Breast epithelium (tissue), 4 donors: ENCODE data around the gene ELOVL6. TPM values are rescaled to one million over a fixed set of nuclear protein-coding genes. Genes with fewer than 3 reads are reported as not detected.
"Not testable (repeated sequence)": the region's sequence is repeated elsewhere in the genome, so short reads cannot be mapped to it uniquely, and the experiment has no call there.

Experiments
- DNase-seq, 2 donors: peaks; one replicate each; pipeline ENCODE4 v3.0.0-alpha.2; 2019; ENCODE audit warnings: low spot score in 2 of 2
- H3K27ac ChIP-seq, 2 donors: fragments of 200-600 bp; sonication (generic) in 1 of 2; one replicate each; pipeline ENCODE4 v1.5.1; 2016 to 2019; ENCODE audit warnings: mild to moderate bottlenecking in 1 of 2
- H3K27me3 ChIP-seq, 2 donors: fragments of 200-600 bp; sonication (generic) in 1 of 2; one replicate each; pipeline versions ENCODE4 v1.5.1 to v1.6.0; 2017 to 2019; ENCODE audit warnings: control low read depth in 1 of 2, mild to moderate bottlenecking in 1 of 2
- H3K36me3 ChIP-seq: fragments of 200-600 bp; one replicate; pipeline ENCODE4 v1.5.1; 2019
- H3K4me1 ChIP-seq, 2 donors: fragments of 200-600 bp; sonication (generic); one replicate each; pipeline ENCODE4 v1.5.1; 2016 to 2019; ENCODE audit warnings: control low read depth in 1 of 2
- H3K4me3 ChIP-seq, 3 donors: fragments of 200-600 bp; sonication (generic); 1 replicate in 2 of 3; 2 replicates in 1 of 3; pipeline ENCODE4 v1.5.1; 2016 to 2019; ENCODE audit warnings: mild to moderate bottlenecking in 3 of 3, moderate library complexity in 2 of 3
- H3K9me3 ChIP-seq, 2 donors: fragments of 200-600 bp; sonication (generic) in 1 of 2; one replicate each; pipeline ENCODE4 v1.5.1; 2016 to 2019; ENCODE audit warnings: control low read depth in 1 of 2
- POLR2A ChIP-seq: fragments of 450-650 bp; IDR thresholded peaks from one replicate; pipeline ENCODE4 v1.6.1; 2016; ENCODE audit warnings: antibody characterized with exemption, mild to moderate bottlenecking, moderate library complexity
- POLR2AphosphoS5 ChIP-seq, 3 donors: sonication (generic); formaldehyde crosslinking; IDR thresholded peaks; one replicate each; pipeline ENCODE4 v1.6.1; 2017; ENCODE audit warnings: antibody characterized with exemption in 3 of 3
- intact Hi-C: fragments of 100-400 bp; cut with DNase I; formaldehyde crosslinking; loops from one replicate; pipeline ENCODE4 v1.15.1; 2023; ENCODE audit warnings: low total_unique reads
- total RNA-seq, 3 donors: library from RNA; depleted of rRNA; stranded (reverse); fragments of >200 nt; gene quantifications; one replicate each; pipeline ENCODE4 v1.1.0, GENCODE V29; 2016
- TF ChIP-seq, protein P1 (sequence below), 3 donors: fragments of 450-650 bp; IDR thresholded peaks; one replicate each; pipeline ENCODE4 v1.5.1; 2016 to 2017; ENCODE audit warnings: antibody characterized with exemption in 3 of 3, mild to moderate bottlenecking in 3 of 3, moderate library complexity in 3 of 3

ELOVL6 gene
- total RNA-seq, 3 donors from 2014 or later = 2.2 to 5.6 (median 4.1) TPM

DNA sequence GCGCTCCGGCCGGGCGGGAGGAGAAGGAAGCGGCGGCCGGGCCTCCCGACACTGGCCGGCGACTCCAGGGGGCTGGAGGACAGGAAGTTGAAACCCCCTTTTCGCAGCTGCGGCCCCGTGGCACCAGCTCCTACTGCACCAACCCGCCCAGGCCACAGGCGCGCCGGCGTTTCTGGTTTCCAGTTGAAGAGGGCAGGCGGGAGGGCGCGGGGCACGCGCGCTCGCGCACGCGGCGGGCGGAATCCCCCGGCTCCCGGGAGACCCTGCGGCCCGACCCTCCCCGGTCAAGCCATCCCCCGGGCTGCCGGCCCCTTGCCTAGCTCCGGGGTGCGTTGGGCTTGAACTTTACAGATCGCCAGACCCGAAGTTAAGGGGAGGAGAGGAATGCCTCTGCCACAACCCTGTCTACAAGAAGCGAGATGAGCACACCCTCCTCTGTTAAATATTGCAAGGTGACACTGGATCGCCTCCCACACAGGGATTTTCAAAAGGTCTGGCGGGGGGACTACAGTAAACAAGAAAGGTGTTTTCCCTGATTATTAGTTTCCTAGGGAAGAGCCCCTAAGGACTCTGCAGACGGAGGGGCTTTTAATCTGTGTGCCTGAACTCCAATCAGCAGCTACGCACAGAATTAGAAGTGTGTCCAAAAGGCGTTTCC lies 1.4 kb downstream of the ELOVL6 start:
- Histone ChIP-seq H3K4me3 (peak overlapping the region; percentile 86 to 91 (median 89)), H3K27me3 (no peaks in the 10 kb centered on the region), H3K9me3 (no peaks in the 10 kb centered on the region), H3K4me1 (no peaks in the 10 kb centered on the region), H3K36me3 (no peaks in the 10 kb centered on the region), H3K27ac (peak overlapping the region; percentile 87 to 91)
- intact Hi-C loops = no loop called here
- DNase-seq = peak; percentile 23 to 64
- TF ChIP-seq, protein P1, sequence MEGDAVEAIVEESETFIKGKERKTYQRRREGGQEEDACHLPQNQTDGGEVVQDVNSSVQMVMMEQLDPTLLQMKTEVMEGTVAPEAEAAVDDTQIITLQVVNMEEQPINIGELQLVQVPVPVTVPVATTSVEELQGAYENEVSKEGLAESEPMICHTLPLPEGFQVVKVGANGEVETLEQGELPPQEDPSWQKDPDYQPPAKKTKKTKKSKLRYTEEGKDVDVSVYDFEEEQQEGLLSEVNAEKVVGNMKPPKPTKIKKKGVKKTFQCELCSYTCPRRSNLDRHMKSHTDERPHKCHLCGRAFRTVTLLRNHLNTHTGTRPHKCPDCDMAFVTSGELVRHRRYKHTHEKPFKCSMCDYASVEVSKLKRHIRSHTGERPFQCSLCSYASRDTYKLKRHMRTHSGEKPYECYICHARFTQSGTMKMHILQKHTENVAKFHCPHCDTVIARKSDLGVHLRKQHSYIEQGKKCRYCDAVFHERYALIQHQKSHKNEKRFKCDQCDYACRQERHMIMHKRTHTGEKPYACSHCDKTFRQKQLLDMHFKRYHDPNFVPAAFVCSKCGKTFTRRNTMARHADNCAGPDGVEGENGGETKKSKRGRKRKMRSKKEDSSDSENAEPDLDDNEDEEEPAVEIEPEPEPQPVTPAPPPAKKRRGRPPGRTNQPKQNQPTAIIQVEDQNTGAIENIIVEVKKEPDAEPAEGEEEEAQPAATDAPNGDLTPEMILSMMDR (IDR thresholded peaks at IDR 0.05) = no peak
- no peak for TF ChIP-seq POLR2A
- no peak for TF ChIP-seq POLR2AphosphoS5 (IDR thresholded peaks at IDR 0.05)

GRCh38 chr4:110196206-110196870 lies 2.1 kb downstream of the ELOVL6 start:
- Histone ChIP-seq H3K36me3 (no peaks in the 10 kb centered on the region), H3K4me3 (peak overlapping the region; percentile 86 to 91 (median 89)), H3K4me1 (no peaks in the 10 kb centered on the region), H3K27ac (peak overlapping the region; percentile 87 to 91), H3K27me3 (no peaks in the 10 kb centered on the region), H3K9me3 (no peaks in the 10 kb centered on the region)
- intact Hi-C loops = no loop called here
- TF ChIP-seq, protein P1 (IDR thresholded peaks at IDR 0.05) = no peak
- TF ChIP-seq POLR2AphosphoS5 (IDR thresholded peaks at IDR 0.05) (no peak), POLR2A (no peak)
- no peak for DNase-seq

DNA sequence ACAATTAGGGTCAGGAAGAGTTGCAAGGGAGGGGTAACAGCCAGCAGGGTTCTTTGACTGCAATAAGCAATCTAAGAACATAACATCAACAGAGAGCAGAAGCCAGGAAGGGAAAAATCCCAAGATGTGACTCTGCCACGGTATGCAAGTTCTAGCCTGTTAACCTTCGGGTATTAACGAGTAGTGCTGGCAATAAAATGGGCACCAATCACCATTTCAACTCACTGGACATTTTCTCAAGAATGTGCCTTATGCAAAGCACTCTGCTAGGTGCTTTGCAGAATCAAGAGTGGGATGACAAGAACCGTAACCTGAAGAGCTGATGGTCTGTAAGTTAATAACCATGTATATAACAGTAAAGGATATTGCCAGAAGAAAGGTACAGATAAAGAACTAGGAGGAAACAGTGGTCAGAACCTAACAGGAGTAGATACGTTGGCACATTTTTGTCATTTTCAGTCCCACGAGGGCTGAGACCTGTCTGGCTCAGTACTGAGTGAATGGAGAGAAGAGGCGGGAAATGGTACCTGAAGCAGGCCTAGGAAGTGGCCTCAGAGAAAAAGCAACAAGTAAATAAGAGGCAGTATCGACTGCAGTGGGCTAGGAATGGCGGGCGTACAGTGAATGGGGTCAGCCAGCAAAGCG lies 2.7 kb downstream of the ELOVL6 start:
- no peaks in the 10 kb centered on the region for H3K9me3 ChIP-seq
- H3K27ac ChIP-seq = peak overlapping the region; percentile 87 to 91
- H3K27me3 ChIP-seq = no peaks in the 10 kb centered on the region
- no peaks in the 10 kb centered on the region for H3K36me3 ChIP-seq
- intact Hi-C loops = no loop called here
- TF ChIP-seq, protein P1 (IDR thresholded peaks at IDR 0.05) = no peak
- TF ChIP-seq POLR2A (no peak), POLR2AphosphoS5 (IDR thresholded peaks at IDR 0.05) (no peak)
- H3K4me1 ChIP-seq = no peaks in the 10 kb centered on the region
- DNase-seq = no peak
- H3K4me3 ChIP-seq = peak overlapping the region; percentile 86 to 91 (median 89)

DNA sequence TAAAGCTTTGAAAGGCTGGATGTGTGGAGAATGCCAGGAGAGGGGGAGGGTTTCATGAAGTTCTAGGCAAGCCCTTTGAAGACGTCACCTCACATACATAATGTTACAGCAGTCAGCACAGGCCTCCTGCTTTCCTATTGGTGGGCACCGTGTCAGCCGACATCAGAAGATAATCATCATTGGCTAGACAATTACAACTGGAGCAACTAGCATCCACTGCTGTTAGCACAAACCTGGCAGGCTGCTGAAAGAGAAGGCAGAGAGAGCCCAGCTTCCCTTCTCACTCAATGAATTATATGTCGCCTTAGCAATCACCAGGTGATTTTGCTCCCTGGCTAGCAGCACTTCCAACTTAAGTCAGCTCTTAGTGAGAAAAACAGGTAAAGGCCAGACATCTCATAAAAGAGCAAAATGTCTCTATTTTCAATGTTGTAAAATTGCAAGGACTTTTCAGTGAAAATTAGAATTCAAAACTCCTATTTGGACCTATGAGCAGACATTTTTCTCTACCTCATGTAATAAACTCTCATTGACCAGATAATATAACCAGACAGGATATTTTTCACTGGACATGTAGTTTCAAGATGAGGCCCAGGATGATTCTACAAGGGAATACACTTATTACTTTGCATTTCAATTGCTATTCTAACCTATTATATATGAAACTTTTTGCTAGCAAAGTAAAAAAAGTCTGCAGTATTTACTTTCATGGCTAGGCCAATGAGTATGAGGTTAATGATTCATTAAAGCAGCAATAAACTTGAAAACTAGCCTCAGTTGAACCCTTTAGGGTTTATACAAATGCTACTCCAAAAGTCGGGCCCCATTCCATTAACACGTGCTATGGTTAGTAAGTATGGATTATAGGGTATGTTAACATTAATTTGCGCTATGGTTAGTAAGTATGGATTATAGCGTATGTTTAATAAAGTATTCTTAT lies 4.3 kb downstream of the ELOVL6 start:
- Histone ChIP-seq H3K9me3 (no peaks in the 10 kb centered on the region), H3K27ac (no peak overlapping the region), H3K27me3 (no peaks in the 10 kb centered on the region), H3K4me1 (no peaks in the 10 kb centered on the region), H3K36me3 (no peaks in the 10 kb centered on the region), H3K4me3 (no peak overlapping the region)
- DNase-seq = peak; percentile 65 to 77
- intact Hi-C loops = no loop called here
- TF ChIP-seq POLR2A (no peak), POLR2AphosphoS5 (IDR thresholded peaks at IDR 0.05) (no peak)
- TF ChIP-seq, protein P1 (IDR thresholded peaks at IDR 0.05) = no peak

DNA sequence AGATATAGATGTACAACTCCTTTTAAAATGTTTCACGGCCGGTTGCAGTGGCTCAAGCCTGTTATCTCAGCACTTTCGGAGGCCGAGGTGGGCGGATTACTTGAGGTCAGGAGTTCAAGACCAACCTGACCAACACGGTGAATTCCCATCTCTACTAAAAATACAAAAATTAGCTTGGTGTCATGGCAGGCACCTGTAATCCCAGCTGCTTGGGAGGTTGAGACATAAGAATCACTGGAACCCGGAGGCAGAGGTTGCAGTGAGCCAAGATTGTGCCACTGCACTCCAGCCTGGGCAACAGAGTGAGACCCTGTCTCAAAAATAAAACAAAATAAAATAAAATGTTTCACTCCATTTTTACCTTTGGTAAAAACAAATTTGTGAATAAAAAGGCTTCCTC lies 5.1 kb downstream of the ELOVL6 start:
- H3K9me3 ChIP-seq, H3K27me3 ChIP-seq, H3K4me1 ChIP-seq, H3K36me3 ChIP-seq, H3K4me3 ChIP-seq, H3K27ac ChIP-seq, DNase-seq, intact Hi-C loops: not testable (repeated sequence)
